Measurements from ENCODE around the gene EPS15. TPM values are rescaled to one million over a fixed set of nuclear protein-coding genes. Genes with fewer than 3 reads are reported as not detected.

The EPS15 gene
- total and polyA plus RNA-seq, 9 of the 15 experiments (the other 6 are each of a cell fraction or from before 2014, with no cell fraction given), result 23.1 to 69.0 (median 41.7) TPM

DNA sequence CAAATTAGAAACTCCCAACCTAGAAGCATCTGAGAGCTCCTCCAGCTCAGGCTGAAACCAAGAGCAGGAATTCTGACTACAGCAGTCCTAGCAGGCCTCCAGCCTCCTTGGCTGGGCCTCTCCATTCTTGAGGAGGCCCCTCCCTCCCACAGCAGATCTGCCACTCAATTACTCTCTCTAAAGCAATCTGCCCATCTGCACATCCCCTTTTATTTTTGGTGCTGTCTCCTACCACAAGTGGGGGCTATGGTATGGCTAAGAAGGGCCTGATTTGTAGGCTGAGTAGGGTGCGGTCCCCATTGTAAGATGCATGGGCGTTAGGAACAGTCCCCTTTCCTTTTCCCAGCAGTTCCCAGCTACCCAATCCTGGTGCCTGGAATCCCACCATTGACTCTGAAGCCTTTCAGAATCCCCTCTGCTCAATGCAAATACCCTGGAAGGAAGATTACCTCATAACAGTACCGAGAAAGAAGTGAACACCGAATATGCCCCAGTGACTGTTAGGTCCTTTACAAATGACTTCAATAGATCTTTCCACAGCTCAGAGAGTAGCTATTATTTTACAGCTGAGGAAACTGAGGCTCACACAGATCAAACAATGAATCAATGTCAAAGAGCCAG, 177.1 kb downstream of the EPS15 start (continued):
- TF ChIP-seq, protein P1, sequence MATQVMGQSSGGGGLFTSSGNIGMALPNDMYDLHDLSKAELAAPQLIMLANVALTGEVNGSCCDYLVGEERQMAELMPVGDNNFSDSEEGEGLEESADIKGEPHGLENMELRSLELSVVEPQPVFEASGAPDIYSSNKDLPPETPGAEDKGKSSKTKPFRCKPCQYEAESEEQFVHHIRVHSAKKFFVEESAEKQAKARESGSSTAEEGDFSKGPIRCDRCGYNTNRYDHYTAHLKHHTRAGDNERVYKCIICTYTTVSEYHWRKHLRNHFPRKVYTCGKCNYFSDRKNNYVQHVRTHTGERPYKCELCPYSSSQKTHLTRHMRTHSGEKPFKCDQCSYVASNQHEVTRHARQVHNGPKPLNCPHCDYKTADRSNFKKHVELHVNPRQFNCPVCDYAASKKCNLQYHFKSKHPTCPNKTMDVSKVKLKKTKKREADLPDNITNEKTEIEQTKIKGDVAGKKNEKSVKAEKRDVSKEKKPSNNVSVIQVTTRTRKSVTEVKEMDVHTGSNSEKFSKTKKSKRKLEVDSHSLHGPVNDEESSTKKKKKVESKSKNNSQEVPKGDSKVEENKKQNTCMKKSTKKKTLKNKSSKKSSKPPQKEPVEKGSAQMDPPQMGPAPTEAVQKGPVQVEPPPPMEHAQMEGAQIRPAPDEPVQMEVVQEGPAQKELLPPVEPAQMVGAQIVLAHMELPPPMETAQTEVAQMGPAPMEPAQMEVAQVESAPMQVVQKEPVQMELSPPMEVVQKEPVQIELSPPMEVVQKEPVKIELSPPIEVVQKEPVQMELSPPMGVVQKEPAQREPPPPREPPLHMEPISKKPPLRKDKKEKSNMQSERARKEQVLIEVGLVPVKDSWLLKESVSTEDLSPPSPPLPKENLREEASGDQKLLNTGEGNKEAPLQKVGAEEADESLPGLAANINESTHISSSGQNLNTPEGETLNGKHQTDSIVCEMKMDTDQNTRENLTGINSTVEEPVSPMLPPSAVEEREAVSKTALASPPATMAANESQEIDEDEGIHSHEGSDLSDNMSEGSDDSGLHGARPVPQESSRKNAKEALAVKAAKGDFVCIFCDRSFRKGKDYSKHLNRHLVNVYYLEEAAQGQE (IDR thresholded peaks at IDR 0.05; ENCODE audit: borderline replicate concordance), result peak; percentile 61; the same call in 1 of the 2 replicates
- TF ChIP-seq, protein P1 (CRISPR knock-in tag; IDR thresholded peaks at IDR 0.05; ENCODE audit: low read depth), result no peak
- TF ChIP-seq, protein P2, sequence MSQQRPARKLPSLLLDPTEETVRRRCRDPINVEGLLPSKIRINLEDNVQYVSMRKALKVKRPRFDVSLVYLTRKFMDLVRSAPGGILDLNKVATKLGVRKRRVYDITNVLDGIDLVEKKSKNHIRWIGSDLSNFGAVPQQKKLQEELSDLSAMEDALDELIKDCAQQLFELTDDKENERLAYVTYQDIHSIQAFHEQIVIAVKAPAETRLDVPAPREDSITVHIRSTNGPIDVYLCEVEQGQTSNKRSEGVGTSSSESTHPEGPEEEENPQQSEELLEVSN (IDR thresholded peaks at IDR 0.05; ENCODE audit: borderline replicate concordance in 1 of 2, extremely low read depth in 1 of 2, insufficient read depth in 1 of 2, insufficient read length in 1 of 2, low read depth in 1 of 2, low read length in 1 of 2, poor library complexity in 1 of 2, severe bottlenecking in 1 of 2), result no peak
- TF ChIP-seq ZBTB17 (CRISPR knock-in tag; IDR thresholded peaks at IDR 0.05), result no peak
- TF ChIP-seq SP1 (CRISPR knock-in tag; IDR thresholded peaks at IDR 0.05), result 0 out of 2 replicates have a peak, but pooled peaks have one; percentile 45
- peak in 1 of 2 experiments; percentile 36; a peak in 1 of 4 replicates for TF ChIP-seq MAZ (CRISPR knock-in tag; conservative IDR thresholded peaks at IDR 0.05 in 1 of 2, IDR thresholded peaks at IDR 0.05 in 1 of 2)
- TF ChIP-seq TCF7L2 (IDR thresholded peaks at IDR 0.05; ENCODE audit: low read depth, low read length), result no peak
- TF ChIP-seq KDM1A (IDR thresholded peaks at IDR 0.05), result no peak
- peak; percentile 59 for TF ChIP-seq MEIS2 (IDR thresholded peaks at IDR 0.05; ENCODE audit: partially characterized antibody)
- TF ChIP-seq, protein P3, sequence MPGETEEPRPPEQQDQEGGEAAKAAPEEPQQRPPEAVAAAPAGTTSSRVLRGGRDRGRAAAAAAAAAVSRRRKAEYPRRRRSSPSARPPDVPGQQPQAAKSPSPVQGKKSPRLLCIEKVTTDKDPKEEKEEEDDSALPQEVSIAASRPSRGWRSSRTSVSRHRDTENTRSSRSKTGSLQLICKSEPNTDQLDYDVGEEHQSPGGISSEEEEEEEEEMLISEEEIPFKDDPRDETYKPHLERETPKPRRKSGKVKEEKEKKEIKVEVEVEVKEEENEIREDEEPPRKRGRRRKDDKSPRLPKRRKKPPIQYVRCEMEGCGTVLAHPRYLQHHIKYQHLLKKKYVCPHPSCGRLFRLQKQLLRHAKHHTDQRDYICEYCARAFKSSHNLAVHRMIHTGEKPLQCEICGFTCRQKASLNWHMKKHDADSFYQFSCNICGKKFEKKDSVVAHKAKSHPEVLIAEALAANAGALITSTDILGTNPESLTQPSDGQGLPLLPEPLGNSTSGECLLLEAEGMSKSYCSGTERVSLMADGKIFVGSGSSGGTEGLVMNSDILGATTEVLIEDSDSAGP (CRISPR knock-in tag; IDR thresholded peaks at IDR 0.05), result 0 out of 2 replicates have a peak, but pooled peaks have one; percentile 32
- peak; percentile 20; the same call in 1 of the 2 replicates for TF ChIP-seq RB1 (IDR thresholded peaks at IDR 0.05; ENCODE audit: low read depth)
- TF ChIP-seq, protein P4, sequence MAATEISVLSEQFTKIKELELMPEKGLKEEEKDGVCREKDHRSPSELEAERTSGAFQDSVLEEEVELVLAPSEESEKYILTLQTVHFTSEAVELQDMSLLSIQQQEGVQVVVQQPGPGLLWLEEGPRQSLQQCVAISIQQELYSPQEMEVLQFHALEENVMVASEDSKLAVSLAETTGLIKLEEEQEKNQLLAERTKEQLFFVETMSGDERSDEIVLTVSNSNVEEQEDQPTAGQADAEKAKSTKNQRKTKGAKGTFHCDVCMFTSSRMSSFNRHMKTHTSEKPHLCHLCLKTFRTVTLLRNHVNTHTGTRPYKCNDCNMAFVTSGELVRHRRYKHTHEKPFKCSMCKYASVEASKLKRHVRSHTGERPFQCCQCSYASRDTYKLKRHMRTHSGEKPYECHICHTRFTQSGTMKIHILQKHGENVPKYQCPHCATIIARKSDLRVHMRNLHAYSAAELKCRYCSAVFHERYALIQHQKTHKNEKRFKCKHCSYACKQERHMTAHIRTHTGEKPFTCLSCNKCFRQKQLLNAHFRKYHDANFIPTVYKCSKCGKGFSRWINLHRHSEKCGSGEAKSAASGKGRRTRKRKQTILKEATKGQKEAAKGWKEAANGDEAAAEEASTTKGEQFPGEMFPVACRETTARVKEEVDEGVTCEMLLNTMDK (IDR thresholded peaks at IDR 0.05; ENCODE audit: borderline replicate concordance, insufficient read depth, low read depth, low read length, poor library complexity, severe bottlenecking), result peak; percentile 18
- no peak for TF ChIP-seq TCF7 (IDR thresholded peaks at IDR 0.05; ENCODE audit: borderline replicate concordance)

Data from K562 (cell line).